HG03175 (cell line): ENCODE results near the gene NUTM2A.
"Not testable (repeated sequence)": the region's sequence is repeated elsewhere in the genome, so short reads cannot be mapped to it uniquely, and the experiment has no call there.

ENCODE experiments used
- ATAC-seq: cut with Tn5 transposase; IDR thresholded peaks from one replicate; pipeline ENCODE4 v1.9.1; 2021; ENCODE audit warnings: mild to moderate bottlenecking, moderate library complexity; ENCODE audit not compliant: unreplicated experiment

Gene NUTM2A, protein sequence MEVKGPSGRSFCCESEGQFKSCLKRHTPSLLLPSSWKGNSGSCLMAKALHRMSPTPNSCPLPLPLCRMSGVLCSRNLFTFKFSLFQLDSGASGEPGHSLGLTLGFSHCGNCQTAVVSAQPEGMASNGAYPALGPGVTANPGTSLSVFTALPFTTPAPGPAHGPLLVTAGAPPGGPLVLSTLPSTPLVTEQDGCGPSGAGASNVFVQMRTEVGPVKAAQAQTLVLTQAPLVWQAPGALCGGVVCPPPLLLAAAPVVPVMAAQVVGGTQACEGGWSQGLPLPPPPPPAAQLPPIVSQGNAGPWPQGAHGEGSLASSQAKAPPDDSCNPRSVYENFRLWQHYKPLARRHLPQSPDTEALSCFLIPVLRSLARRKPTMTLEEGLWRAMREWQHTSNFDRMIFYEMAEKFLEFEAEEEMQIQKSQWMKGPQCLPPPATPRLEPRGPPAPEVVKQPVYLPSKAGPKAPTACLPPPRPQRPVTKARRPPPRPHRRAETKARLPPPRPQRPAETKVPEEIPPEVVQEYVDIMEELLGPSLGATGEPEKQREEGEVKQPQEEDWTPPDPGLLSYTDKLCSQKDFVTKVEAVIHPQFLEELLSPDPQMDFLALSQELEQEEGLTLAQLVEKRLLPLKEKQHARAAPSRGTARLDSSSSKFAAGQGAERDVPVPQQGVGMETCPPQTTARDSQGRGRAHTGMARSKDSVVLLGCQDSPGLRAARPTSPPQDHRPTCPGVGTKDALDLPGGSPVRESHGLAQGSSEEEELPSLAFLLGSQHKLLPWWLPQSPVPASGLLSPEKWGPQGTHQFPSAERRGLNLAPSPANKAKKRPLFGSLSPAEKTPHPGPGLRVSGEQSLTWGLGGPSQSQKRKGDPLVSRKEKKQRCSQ

DNA sequence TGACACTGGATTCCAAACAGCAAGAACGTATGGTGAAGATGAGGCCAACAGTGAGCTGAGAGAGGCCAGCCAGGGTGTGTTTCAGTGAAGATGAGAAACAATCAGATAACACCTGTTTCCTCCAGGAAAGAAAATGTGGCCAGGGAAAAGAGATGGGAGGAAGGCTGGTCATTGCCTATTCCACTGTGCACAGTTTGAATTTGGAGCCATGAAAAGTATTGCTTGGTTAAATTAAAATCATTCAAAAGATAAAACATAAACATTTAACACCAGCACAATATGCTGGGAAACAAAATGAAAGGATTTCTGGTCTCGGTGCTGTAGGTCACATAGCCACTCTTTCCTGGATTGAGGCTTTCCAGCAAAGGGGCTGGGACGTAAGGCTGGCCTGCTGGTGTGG, at the start of gene NUTM2A:
TSS of gene NUTM2A (plus strand) at position 301 of the 400 bp plus-strand sequence. CDS start 383 bp downstream, outside the sequence.
- not testable (repeated sequence) for ATAC-seq

DNA sequence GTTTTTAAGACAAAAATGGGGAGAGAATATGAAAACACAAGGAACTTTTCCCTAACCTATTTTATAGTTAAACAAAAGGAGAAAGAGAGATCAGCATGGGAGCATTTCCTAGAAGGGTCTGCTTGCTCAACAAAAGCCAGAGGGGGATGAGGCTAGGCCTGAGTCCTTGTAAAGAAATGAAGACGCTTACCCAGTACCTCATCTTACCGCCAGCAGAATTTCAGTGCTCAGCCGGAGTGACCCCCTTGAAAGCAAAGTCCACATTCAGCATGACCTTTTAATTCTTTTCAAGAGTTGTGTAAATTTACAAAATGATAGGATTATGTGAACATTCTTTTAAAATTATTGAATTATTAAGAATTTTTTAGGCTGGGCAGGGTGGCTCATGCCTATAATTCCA, 47.7 kb upstream of the NUTM2A start:
- not testable (repeated sequence) for ATAC-seq

DNA sequence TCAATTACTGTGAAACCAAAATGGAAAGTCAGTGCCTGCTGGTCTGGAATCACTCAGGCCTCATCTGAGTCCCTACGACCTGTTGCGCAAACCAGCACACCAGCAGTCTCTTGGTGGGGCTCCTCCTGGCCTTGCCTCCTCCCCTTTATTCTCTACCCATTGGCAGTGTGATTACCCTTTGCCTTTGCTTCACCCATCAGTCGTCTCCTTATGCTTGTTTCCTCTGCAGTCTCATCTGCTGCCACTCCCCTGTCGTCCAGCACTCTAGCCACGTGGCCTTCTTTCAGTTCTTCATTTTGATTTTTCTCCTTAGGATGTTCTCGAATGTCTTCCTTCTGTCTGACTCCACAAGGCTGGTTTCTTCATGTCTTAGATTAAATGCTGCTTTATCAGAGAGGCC, 40.8 kb upstream of the NUTM2A start:
- not testable (repeated sequence) for ATAC-seq

DNA sequence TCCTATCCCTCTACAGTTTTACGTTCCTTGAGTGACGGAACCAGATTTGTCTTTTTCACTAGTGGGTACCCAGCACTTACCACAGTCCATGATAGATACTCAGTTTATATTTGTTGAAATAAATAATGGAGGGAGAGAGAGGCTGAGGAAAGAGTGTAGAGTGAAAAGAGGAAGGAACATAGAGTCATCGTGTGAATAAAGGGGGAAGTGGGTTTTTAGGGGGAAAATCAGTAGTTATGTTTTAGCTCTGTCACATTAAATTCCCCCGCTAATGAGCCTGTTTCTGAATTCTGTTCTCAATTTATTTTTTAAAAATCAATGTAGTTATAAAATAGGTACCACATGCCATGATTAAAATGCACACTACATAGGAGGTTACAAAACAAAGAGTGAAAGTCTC, 39.2 kb upstream of the NUTM2A start:
- not testable (repeated sequence) for ATAC-seq

DNA sequence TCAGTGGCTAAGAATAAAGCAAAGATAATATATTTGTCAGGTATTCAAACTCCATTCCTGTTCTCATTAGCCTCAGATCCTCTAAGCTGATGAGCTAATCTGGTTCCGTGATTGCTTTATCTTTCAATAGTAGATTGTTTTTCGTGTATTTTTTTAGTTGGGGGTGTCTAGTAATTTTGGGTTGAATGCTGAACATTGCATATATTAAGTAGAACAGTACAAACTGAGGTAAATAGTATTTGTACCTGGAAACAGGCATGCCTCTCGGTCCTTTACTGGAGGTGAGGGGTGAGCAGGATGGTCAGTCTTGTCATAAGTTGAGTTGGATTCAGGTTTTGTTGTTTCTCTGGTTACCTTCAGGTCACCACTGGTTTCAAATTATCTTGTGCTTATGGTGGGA, 37.7 kb upstream of the NUTM2A start:
- not testable (repeated sequence) for ATAC-seq

DNA sequence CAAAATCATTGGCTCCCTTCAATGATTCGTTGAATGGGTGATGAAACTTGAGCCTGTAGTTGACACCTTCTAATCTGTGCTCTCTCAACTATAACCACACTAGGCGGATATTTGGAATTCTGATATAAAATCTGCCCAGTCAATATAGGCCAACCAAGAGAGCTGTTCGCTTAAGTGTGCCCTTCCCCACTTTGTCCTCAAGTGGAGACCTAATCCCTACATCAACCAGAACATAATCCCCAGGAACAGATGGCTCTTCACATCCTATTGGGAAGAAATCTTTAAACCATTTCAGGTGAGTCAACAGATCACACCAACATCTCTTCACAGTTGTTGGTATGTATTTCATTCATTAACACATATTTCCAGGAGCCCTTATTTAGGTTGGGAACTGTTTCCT, 33.4 kb upstream of the NUTM2A start:
- ATAC-seq: not testable (repeated sequence)

DNA sequence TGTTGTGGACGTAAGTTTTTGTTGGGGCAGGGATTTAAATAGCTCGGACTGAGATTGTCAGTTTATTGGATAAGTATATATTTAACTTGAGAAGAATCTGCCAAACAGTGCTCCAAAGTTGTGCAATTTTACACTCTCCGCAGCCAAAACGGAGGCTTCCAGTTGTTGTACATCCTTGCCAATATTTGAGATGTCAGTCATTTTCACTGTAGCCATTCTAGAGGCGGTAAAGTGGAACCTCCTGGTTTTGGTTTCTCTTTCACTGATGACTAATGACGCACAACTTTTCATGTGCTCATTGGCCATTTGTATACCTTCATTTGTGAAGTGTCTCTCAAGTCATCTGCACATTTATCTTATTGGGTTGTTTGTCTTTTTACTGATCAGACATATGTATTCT, 24.3 kb upstream of the NUTM2A start:
- ATAC-seq: peak; percentile 76

DNA sequence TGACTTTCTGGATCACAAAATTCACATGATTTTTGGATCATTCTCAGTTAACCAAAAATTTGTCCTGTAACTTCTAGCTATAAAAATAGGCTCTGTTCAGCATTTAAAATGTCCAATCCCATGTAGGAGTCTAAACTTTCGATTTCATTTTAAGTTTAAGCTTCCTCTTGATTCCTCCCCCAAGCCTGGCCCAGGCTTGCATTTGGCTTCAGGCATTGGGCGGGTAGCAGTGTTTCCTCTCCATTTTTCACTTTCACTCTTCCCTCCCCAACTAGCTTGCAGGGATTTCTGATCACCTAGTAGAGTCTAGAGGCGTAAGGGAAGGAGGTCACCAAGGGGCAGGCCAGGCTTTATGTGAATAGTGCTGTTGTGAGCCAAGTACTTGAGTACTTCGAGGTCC, 20.4 kb upstream of the NUTM2A start:
- ATAC-seq: not testable (repeated sequence)

DNA sequence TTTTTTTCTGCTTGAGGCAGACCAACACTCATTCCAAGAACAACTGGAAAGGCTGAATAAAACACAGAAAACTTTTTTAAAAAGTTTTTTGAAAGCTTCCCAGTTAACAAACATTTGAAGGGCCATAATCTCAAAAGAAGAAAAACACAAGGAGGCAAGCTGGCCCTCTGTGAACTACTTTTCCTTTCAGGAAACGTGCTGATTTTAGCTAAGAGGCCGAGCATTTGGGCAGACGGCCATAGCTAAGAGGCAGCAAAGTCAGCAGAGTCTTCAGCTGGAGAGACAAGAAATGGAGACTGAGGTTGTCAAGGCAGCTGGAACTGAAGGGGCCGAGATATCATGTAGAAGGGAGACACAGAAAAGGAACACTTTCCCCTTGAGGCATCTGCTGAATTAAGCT, 18.3 kb upstream of the NUTM2A start:
- not testable (repeated sequence) for ATAC-seq

DNA sequence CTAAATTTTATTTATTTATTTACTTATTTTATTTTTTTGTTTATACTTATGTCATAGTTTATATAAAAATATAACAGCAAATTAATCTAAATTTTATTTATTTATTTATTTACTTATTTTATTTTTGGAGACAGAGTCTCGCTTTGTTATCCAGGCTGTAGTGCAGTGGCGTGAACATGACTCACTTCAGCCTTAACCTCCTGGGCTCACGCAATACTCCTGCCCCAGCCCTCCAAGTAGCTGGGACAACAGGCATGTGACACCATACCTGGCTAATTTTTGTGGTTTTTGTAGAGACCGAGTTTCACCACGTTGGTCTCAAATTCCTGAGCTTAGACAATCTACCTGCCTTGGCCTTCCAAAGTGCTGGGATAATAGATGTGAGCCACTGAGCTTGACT, 14.9 kb upstream of the NUTM2A start:
- ATAC-seq: not testable (repeated sequence)

DNA sequence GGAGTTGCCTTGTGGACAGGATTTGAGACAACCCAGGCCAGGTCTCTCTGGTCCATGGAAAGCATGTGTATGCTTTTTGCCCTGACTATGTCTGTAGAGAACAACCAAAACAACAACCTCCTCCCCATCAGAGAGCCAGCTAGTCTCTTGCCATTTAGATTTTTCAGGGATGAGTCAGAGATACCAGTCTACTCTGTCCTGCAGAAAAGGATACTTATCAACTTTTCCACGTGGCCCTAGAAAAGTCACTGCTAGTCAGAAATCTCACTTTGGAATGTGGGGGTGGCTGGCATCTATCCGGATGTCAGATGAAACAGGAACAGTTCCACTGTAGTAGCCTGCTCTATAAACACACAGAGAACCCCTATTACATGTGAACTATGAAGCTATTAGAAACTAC, 13.4 kb upstream of the NUTM2A start:
- not testable (repeated sequence) for ATAC-seq

DNA sequence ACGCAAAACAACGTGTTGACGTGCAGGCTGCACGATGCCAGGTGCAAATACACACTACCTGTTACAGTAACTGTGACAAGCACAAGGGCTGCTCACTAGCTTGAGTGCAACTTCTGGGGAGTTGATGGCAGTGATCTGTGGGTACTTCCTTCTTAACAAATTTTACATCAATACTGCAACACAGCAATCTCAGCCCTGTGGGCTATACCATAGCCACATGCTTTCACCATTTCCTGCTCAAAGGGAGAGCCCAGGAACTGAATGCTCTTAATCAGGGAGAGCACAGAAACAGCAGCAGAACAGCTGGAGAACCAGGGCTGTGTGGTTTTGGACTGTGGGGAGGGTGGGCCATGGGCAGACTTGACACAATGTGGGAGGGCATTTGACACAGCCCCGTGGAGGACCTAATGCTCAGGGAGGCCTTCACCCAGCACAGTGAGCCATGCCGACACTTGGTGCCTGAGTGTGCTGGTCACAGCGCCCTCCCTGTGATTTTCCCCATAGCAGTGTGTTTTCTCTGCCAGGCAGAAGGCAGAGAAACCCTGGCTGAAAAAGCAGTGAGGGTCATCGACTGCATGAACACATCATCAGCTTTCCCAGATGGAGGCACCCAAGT, 12.0 kb upstream of the NUTM2A start:
- not testable (repeated sequence) for ATAC-seq

DNA sequence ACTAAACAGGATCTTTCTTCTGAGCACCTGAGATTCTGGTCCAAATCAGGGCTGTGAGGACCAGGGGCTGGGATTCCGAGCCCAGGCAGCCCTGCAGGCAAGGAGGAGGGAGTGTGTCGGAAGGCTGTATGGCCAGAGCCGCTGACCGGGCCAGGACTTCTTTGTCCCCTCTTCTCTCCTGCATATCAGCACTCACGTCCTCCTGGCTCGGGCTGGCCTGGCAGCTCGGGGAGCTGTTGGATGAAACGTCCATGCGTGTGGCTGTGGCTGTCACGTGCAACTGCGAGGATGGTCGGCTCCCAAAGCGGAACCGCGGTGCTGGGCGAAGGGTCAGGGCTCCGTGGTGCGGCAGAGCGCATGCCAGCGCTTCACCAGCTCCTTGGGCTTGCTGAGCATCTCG, 11.4 kb upstream of the NUTM2A start:
- ATAC-seq: not testable (repeated sequence)

DNA sequence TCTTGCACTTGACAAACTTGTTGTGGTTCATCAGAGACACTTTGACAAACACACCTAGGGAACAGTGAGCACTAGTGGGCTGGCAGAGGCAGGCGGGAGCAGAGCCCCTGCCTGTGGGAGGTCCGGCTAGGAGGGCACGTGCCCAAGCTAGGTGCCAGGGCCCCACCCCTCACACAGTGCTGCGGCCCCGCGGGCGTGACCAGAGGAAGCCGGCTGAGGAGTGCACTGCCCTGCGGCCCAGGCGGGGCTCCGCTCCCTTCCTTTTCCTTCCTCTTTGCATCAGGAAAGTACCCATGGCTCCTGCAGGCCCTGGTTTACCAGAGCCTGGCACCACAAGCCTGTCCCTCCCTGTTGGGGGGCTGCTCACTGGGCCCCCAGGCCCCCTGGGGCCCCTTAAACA, 9.1 kb upstream of the NUTM2A start:
- not testable (repeated sequence) for ATAC-seq

DNA sequence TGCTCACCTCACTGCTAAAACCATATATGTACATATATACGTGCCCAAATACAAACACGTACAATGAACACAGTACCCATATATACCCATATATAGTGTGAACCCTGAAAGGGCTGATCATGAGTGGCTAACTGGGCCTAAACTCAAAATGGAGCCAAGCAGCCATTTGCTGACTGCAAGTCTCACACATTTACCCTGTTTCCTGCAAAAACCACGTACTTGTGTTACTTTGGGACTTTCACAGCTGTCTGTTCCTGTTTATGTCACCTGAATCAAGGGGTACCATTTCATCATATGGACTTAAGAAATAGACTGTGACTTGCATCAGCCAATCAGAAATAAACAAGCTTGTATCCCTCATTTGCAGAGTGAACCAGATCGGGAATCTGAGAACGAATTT, 5.9 kb upstream of the NUTM2A start:
- not testable (repeated sequence) for ATAC-seq

DNA sequence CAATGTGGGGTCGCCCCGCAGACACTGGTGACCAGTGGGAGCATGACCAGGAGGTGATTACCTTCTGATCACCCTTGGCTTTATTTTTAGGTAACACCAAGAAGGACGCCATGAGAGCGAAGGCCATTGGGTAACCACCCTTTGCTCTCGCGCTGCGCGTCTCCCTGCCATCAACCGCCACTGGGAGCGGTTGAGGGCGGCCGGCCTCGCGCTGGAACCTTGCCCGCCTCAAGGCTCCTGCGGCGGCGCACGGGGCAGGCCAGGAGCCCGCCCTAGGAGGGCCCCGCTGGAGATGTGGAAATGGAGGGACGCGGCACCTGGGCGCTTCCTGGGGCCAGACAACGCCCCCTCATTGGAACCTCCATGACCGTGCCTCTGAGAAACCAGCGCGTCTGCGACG, 2.5 kb upstream of the NUTM2A start:
- not testable (repeated sequence) for ATAC-seq

DNA sequence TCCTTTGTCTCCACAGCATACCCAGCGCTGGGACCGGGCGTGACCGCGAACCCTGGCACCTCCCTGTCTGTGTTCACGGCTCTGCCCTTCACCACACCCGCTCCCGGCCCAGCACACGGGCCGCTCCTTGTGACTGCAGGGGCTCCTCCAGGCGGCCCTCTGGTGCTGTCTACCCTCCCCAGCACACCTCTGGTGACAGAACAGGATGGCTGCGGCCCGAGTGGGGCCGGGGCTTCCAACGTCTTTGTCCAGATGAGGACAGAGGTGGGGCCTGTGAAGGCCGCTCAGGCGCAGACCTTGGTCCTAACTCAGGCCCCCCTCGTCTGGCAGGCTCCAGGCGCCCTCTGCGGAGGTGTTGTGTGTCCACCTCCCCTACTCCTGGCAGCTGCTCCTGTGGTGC, 3.0 kb downstream of the NUTM2A start:
- ATAC-seq: not testable (repeated sequence)

DNA sequence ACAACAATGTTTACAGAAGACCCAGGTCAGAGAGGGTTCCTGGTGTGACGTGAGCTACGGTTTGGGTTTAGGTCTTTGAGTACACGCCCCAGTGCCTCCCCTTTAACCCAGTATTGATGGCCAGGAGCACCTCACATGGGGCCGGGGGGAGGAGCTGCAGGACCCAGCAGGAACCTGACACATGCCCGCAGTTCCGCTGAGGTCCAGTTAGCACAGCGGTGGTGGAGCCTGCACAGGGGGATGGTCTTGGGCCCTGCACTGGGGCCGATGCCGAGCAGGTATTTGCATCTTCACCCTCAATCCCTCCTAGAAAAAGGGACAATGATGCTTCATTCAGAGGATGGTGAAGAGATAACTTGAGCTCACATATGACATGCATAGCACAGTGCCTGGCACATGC, 4.0 kb downstream of the NUTM2A start:
- ATAC-seq: not testable (repeated sequence)

DNA sequence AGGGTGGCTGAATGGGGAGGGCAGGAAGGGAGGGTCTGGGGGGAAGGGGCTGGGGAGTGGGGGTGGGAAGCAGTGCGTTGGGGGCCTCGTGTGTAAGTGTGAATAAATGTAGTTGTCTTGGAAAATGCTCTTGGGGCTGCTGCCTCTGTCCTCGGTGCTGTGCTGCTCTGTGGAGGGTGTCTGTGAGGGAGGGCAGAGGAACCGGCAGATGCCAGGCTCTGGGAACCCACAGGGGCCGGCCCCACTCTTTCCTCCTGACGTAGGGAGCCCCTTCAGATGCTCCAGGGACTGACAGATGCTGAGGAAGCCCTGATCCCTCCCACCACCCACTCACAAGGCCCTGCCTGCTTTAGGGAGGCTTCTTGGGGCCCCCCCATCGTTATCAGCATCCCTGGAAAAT, 9.6 kb downstream of the NUTM2A start:
- ATAC-seq: not testable (repeated sequence)

DNA sequence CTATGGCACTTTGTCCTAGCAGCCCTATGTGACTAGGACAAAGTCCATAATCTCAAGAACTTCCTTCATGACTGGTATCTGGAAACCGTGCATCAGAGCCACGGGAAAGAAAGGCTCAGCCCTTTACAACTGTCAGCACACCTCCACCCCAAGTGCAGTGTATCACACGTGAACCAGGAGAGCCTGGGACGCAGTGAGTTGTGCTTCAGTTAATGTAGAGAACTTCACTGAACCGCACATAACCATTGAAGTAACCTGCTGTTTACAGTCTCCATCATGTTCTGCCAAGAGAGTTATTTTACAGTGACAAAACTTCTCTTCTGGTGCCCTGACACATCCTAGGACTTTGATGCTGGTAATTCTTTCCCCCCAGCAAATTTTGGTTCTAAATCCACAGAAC, 12.0 kb downstream of the NUTM2A start:
- ATAC-seq: not testable (repeated sequence)

DNA sequence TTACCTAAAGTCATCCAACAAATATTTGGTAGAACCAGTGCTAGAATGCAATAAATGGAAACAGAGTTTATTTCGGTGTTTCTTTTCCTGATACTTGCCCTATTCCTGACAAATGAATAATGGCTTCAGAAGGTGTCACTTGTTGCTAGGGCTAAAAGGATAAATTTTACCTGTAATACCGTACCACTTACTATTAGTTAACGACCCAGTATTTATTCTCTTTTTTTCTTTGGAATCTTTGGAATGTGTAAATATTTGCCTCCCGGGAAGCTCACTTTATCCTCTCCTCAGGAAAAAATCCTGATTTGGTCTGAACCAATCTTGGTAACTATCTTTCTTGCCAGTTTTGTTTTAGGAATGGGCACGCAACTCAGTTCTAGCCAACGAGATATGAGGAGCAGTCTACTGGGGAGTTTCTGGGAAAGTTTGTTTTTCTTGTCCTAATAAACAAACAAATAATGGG, 14.1 kb downstream of the NUTM2A start:
- ATAC-seq: not testable (repeated sequence)
